CD4-positive, alpha-beta T cell (primary cell): Measurements from ENCODE around the gene ADRA2B. TPM values are rescaled to one million over a fixed set of nuclear protein-coding genes. Genes with fewer than 3 reads are reported as not detected.
"Not testable (repeated sequence)": the region's sequence is repeated elsewhere in the genome, so short reads cannot be mapped to it uniquely, and the experiment has no call there.

ENCODE experiments used
- ATAC-seq: fragments of 200-7000 bp; cut with Tn5 transposase; one replicate; pipeline ENCODE4 v1.10.0; 2022; ENCODE audit warnings: mild to moderate bottlenecking; ENCODE audit not compliant: poor library complexity
- CTCF ChIA-PET: fragments of 350-600 bp; sonication (Branson Sonifier 250); formaldehyde crosslinking; loops from one replicate; lab custom pipeline; 2021; ENCODE audit warnings: antibody characterized with exemption, inconsistent platforms; lab: Charles Lee
- POLR2A ChIA-PET: fragments of 350-600 bp; sonication (Branson Sonifier 250); formaldehyde crosslinking; loops from one replicate; lab custom pipeline; 2021; ENCODE audit warnings: antibody characterized with exemption, inconsistent platforms; lab: Charles Lee
- DNase-seq, 14 experiments: peaks; one replicate each; pipeline ENCODE4 v3.0.0-alpha.2; 2013 to 2020; ENCODE audit warnings: mixed read lengths in 2 of 14
- H3K27ac ChIP-seq, 2 donors: one replicate each; pipeline versions ENCODE4 v1.5.1 to v1.7.0; 2013; ENCODE audit warnings: low read length in 2 of 2, low read depth in 1 of 2, mild to moderate bottlenecking in 1 of 2
- H3K27me3 ChIP-seq, 2 experiments: 1 replicate in 1 of 2; 2 replicates in 1 of 2; pipeline versions ENCODE4 v1.6.1 to v1.7.0; 2013; ENCODE audit warnings: low read length in 2 of 2, control low read depth in 1 of 2, mild to moderate bottlenecking in 1 of 2, moderate library complexity in 1 of 2; ENCODE audit not compliant: insufficient read depth in 2 of 2, control insufficient read depth in 1 of 2
- H3K36me3 ChIP-seq: one replicate; pipeline ENCODE4 v1.6.1; 2013; ENCODE audit warnings: low read length, control low read depth; ENCODE audit not compliant: insufficient read depth
- H3K4me1 ChIP-seq: one replicate; pipeline ENCODE4 v1.6.1; 2013; ENCODE audit warnings: low read length, control low read depth; ENCODE audit not compliant: insufficient read depth
- H3K4me3 ChIP-seq: one replicate; pipeline ENCODE4 v1.5.1; 2013; ENCODE audit warnings: mild to moderate bottlenecking, low read length, moderate library complexity
- H3K9me3 ChIP-seq, 2 experiments: 1 replicate in 1 of 2; 2 replicates in 1 of 2; pipeline versions ENCODE4 v1.6.1 to v1.7.0; 2013; ENCODE audit warnings: low read length in 2 of 2, mild to moderate bottlenecking in 2 of 2, control low read depth in 1 of 2, moderate library complexity in 1 of 2; ENCODE audit not compliant: control insufficient read depth in 1 of 2, insufficient read depth in 1 of 2
- H3K27ac Mint-ChIP-seq: one replicate; pipeline ENCODE4 v1.8.0; 2020; ENCODE audit warnings: mixed read lengths
- H3K27me3 Mint-ChIP-seq: one replicate; pipeline ENCODE4 v1.8.0; 2021; ENCODE audit warnings: mixed read lengths
- H3K36me3 Mint-ChIP-seq: one replicate; pipeline ENCODE4 v1.8.0; 2021; ENCODE audit warnings: low read depth, mixed read lengths
- H3K4me1 Mint-ChIP-seq: one replicate; pipeline ENCODE4 v1.8.0; 2021; ENCODE audit warnings: low read depth, mixed read lengths
- H3K4me3 Mint-ChIP-seq: one replicate; pipeline ENCODE4 v1.8.0; 2020; ENCODE audit warnings: mild to moderate bottlenecking, mixed read lengths
- H3K9me3 Mint-ChIP-seq: one replicate; pipeline ENCODE4 v1.8.0; 2020; ENCODE audit warnings: mixed read lengths
- intact Hi-C, 2 experiments: fragments of 100-400 bp; cut with DNase I in 1 of 2; cut with micrococcal nuclease in 1 of 2; formaldehyde crosslinking; loops; one replicate each; pipeline versions ENCODE4 v1.15.1 to v1.9.0; 2023 to 2025; cut with DNase I, micrococcal nuclease
- total RNA-seq, 174 experiments: library from RNA in 2 of 174; stranded (reverse) in 2 of 174; gene quantifications; one replicate each; pipeline ENCODE4 v1.2.3 and lab custom pipeline; 2021 to 2026
- TF ChIP-seq, protein P1 (sequence below): fragments of 200-600 bp; IDR thresholded peaks from one replicate; pipeline ENCODE4 v1.8.0; 2022; ENCODE audit warnings: antibody characterized with exemption, mild to moderate bottlenecking

Gene ADRA2B
- total RNA-seq, 2 experiments from 2014 or later = 0.52 to 0.84 TPM

DNA sequence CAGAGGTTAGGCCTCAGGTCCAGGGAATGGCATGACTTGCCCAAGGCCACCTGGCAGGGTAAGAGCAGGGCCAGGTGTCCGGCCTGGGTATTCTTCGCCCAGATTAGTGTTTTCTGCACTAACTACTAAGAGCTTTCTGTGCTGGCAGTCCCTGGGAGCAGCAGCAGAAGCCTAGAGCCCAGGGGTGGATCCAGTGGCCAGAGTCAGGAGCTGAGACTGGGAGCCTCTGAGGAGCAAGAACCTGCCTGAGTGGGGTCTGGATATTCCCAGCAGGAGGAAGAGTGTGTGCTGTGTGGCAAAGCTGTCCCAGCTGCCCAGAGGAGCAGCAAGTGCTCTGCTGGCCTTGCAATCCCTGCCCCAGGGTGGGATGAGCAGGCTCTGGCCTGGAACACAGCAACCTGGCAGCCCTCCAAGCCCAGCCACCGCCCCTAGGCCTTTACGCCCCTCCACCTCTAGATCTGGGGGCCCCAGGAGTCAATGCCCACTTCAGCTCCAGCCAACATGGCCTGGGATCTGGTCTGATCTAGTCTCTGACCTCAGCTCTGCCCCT, 50.9 kb downstream of the ADRA2B start:
- intact Hi-C loops = loop anchor here in 1 of 2 experiments (10.0 kb wide), 2 partner anchors 1579 to 1629 kb away; partner anchors contain the start of gene COX5B
- POLR2A ChIA-PET = interaction anchor here (0.5 kb wide), 1 partner anchor 252 kb away, joined by 3 read pairs; no protein-coding TSS in a partner anchor
- Mint-ChIP-seq H3K27ac (no peak overlapping the region), H3K9me3 (no peaks in the 10 kb centered on the region), H3K27me3 (no peaks in the 10 kb centered on the region), H3K36me3 (no peaks in the 10 kb centered on the region), H3K4me1 (no peaks in the 10 kb centered on the region), H3K4me3 (no peak overlapping the region)
- Histone ChIP-seq H3K4me3 (no peak overlapping the region), H3K27ac (no peak overlapping the region), H3K9me3 (no peaks in the 10 kb centered on the region), H3K36me3 (no peaks in the 10 kb centered on the region), H3K4me1 (no peaks in the 10 kb centered on the region), H3K27me3 (no peaks in the 10 kb centered on the region)
- CTCF ChIA-PET = no interaction called here
- TF ChIP-seq, protein P1, sequence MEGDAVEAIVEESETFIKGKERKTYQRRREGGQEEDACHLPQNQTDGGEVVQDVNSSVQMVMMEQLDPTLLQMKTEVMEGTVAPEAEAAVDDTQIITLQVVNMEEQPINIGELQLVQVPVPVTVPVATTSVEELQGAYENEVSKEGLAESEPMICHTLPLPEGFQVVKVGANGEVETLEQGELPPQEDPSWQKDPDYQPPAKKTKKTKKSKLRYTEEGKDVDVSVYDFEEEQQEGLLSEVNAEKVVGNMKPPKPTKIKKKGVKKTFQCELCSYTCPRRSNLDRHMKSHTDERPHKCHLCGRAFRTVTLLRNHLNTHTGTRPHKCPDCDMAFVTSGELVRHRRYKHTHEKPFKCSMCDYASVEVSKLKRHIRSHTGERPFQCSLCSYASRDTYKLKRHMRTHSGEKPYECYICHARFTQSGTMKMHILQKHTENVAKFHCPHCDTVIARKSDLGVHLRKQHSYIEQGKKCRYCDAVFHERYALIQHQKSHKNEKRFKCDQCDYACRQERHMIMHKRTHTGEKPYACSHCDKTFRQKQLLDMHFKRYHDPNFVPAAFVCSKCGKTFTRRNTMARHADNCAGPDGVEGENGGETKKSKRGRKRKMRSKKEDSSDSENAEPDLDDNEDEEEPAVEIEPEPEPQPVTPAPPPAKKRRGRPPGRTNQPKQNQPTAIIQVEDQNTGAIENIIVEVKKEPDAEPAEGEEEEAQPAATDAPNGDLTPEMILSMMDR = no peak
- ATAC-seq (no peak), DNase-seq (no peak)

DNA sequence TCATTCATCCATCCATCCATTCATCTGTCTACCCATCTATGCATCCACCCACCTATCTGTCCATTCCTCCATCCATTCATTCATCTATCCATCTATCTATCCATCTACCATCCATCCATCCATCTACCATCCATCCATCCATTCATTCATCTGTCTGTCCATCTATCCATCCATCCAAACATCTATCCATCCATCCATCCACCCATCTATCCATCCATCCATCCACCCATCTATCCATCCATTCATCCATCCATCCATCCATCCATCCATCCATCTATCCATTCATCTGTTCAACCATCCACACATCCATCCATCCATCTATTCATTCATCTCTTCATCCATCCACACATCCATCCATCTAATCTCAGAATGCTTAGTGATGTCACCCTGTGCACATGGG, 51.6 kb downstream of the ADRA2B start:
- H3K27ac ChIP-seq, H3K27me3 ChIP-seq, POLR2A ChIA-PET, H3K9me3 Mint-ChIP-seq, H3K4me3 Mint-ChIP-seq, H3K36me3 ChIP-seq, H3K27me3 Mint-ChIP-seq, H3K36me3 Mint-ChIP-seq, ATAC-seq, H3K4me1 Mint-ChIP-seq, CTCF ChIA-PET, H3K4me3 ChIP-seq, H3K27ac Mint-ChIP-seq, H3K9me3 ChIP-seq, DNase-seq, H3K4me1 ChIP-seq: not testable (repeated sequence)
- intact Hi-C loops = loop anchor here in 1 of 2 experiments (10.0 kb wide), 2 partner anchors 1580 to 1630 kb away; partner anchors contain the start of gene COX5B

DNA sequence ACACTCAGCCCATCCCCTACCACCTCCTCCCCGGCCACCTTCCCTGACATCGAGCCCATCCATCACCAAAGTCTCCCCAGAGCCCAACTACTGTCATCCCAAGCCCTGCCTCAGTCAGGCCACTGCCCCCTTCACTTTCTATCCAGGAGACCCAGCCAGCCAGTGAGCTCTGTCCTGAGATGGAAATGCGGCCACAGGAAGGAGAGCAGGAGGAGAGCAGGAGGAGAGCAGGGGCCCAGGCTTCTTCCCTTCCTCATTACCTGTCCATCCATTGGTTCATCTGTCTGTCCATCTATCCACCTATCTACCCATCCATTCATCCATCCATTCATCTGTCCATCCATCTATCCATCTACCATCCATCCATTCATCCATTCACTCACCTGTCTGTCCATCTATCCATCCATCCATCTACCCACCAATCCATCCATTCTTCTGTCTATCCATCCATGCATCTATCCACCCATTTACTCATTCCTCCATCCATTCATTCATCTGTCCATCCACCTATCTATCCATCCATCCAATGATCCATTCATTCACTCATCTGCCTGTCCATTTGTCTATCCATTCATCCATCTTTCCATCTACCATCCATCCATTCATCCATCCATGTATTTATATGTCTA, 52.2 kb downstream of the ADRA2B start:
- H3K4me1 ChIP-seq, ATAC-seq, H3K27ac ChIP-seq, H3K4me3 ChIP-seq, CTCF ChIA-PET, H3K36me3 Mint-ChIP-seq, H3K4me1 Mint-ChIP-seq, H3K27ac Mint-ChIP-seq, H3K27me3 Mint-ChIP-seq, H3K4me3 Mint-ChIP-seq, DNase-seq, H3K9me3 Mint-ChIP-seq, H3K9me3 ChIP-seq, H3K27me3 ChIP-seq, H3K36me3 ChIP-seq, POLR2A ChIA-PET: not testable (repeated sequence)
- intact Hi-C loops = loop anchor here in 1 of 2 experiments (10.0 kb wide), 2 partner anchors 1581 to 1631 kb away; partner anchors contain the start of gene COX5B

DNA sequence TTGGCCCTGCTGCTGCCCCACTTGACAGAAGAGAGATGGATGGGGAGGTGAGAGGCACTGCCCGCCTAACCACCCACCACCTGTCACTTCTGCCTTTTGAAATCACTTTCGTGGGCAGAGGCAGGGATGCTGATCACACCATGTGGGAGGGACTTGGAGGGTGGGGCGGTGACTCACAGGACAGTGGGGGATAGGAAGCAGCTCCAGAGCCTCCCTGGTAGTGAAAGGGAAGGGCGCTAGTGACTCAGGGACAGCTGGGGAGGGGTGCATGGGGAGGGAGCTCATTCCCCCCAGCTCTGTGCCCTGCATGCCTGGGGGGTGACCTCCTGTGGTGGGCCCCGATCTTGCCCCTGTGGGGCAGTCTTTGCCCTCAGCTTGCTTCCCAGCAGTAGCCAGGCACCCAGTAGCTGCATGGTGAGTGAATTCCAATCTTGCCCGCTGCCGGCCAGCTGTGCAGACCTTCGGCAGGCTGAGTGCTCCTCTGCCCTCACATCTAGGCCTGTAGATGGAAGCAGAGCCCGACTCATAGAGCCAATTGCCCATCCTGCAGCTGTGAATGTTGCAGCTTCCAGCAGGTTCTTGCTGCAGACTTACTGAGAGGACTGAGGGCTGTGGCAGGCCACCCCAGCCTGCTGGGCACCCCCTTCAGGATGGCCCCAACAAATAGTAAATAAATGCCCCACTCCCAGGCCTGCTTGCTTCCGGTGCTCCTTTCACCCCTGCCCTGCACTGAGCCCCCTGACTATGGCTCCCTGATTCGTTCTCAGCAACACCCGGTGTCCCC, 53.1 kb downstream of the ADRA2B start:
- H3K27ac Mint-ChIP-seq, H3K9me3 Mint-ChIP-seq, H3K4me1 Mint-ChIP-seq, H3K4me3 ChIP-seq, H3K4me3 Mint-ChIP-seq, H3K36me3 Mint-ChIP-seq, H3K27me3 Mint-ChIP-seq, H3K27me3 ChIP-seq, H3K9me3 ChIP-seq, POLR2A ChIA-PET, H3K4me1 ChIP-seq, H3K36me3 ChIP-seq, H3K27ac ChIP-seq, CTCF ChIA-PET: not testable (repeated sequence)
- ATAC-seq (peak; percentile 74), DNase-seq (peak in 3 of 14 experiments; percentile 6 to 28 (median 12))
- intact Hi-C loops = loop anchor here in 1 of 2 experiments (10.0 kb wide), 2 partner anchors 1581 to 1631 kb away; partner anchors contain the start of gene COX5B

Other genes starting within 250 kb of the ADRA2B start
- 10 to 100 TPM; 74.0 to 78.3 TPM for gene ANKRD36C, start 124.7 kb downstream of the ADRA2B start, total RNA-seq
- gene GPAT2, start 81.7 kb downstream of the ADRA2B start, total RNA-seq = 1 to 10 TPM; 1.3 to 2.0 TPM
- gene ASTL, start 21.9 kb upstream of the ADRA2B start, total RNA-seq = 1 to 10 TPM; 5.0 to 6.5 TPM
- 100 to 1,000 TPM; 728 to 730 TPM for gene DUSP2, start 28.9 kb upstream of the ADRA2B start, total RNA-seq
- gene STARD7, start 92.3 kb upstream of the ADRA2B start, total RNA-seq = 10 to 100 TPM; 57.4 to 58.6 TPM
- gene TMEM127, start 149.4 kb upstream of the ADRA2B start, total RNA-seq = 10 to 100 TPM; 34.2 to 36.0 TPM
- gene CIAO1, start 149.7 kb upstream of the ADRA2B start, total RNA-seq = 10 to 100 TPM; 55.4 to 55.6 TPM
- gene SNRNP200, start 189.0 kb upstream of the ADRA2B start, total RNA-seq = 100 to 1,000 TPM; 274 to 297 TPM
- gene ITPRIPL1, start 208.7 kb upstream of the ADRA2B start, total RNA-seq = 1 to 10 TPM; 5.1 to 5.7 TPM
- 1 to 10 TPM; 3.0 to 3.1 TPM for gene NCAPH, start 219.2 kb upstream of the ADRA2B start, total RNA-seq